Colonic mucosa (tissue), 4 donors: ENCODE data around the gene NCOA3. TPM values are rescaled to one million over a fixed set of nuclear protein-coding genes. Genes with fewer than 3 reads are reported as not detected.

Experiments
- DNase-seq: peaks from one replicate; pipeline ENCODE4 v3.0.0-alpha.2; 2020
- H3K27ac ChIP-seq: fragments of 200-600 bp; one replicate; pipeline ENCODE4 v1.8.0; 2021
- H3K27me3 ChIP-seq: fragments of 200-600 bp; one replicate; pipeline ENCODE4 v1.8.0; 2021
- H3K36me3 ChIP-seq: fragments of 200-600 bp; one replicate; pipeline ENCODE4 v1.8.0; 2021
- H3K4me1 ChIP-seq: fragments of 200-600 bp; one replicate; pipeline ENCODE4 v1.8.0; 2021; ENCODE audit warnings: mild to moderate bottlenecking
- H3K4me3 ChIP-seq: fragments of 200-600 bp; one replicate; pipeline ENCODE4 v1.8.0; 2021
- H3K9ac ChIP-seq, 2 donors: one replicate each; pipeline ENCODE4 v1.7.0; 2013; ENCODE audit warnings: control low read depth in 2 of 2, low read depth in 2 of 2, low read length in 2 of 2
- H3K9me3 ChIP-seq: fragments of 200-600 bp; one replicate; pipeline ENCODE4 v1.8.0; 2021
- intact Hi-C: fragments of 100-400 bp; cut with DNase I; formaldehyde crosslinking; loops from one replicate; pipeline ENCODE4 v1.14.1; 2022
- total RNA-seq, 2 donors: library from RNA; stranded (reverse); fragmentation: NEBNext Ultra II Directional in 1 of 2; extraction: Animal tissue kit (Norgen Biotek cat#: 25700) in 1 of 2; gene quantifications; one replicate each; pipeline ENCODE4 v1.2.1, GENCODE V29; 2021
- TF ChIP-seq, protein P1 (sequence below): fragments of 200-600 bp; IDR thresholded peaks from one replicate; pipeline ENCODE4 v1.8.0; 2022; ENCODE audit warnings: antibody characterized with exemption, mild to moderate bottlenecking
- donor health status: healthy.
- donor health status: DM: no; HTN: no; CAD: no.
- donor health status: DM: no; HTN: no; CAD: no.

NCOA3 gene
- total RNA-seq, 2 donors from 2014 or later: 17.1 to 24.2 TPM

DNA sequence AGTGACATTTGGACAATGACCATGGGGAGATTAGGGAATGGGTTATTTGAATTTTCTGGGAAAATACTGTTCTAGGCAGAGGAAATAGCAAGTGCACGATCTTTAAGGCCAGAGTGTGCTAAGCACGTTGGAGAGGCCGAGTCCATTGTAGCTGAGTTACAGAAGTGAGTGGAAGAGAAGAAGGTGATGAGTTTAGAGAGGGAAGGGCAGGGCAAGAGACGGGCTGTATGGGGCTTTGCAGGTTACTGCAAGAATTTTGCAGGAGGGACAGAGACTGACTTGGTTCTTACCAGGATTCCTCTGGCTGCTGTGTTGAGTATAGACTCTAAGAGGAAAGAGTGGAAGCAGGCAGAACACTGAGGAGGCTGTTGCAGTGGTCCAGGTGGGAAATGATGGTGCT lies 1.1 kb upstream of the NCOA3 start:
- Histone ChIP-seq H3K9me3 (no peaks in the 10 kb centered on the region), H3K27ac (peak overlapping the region; percentile 81), H3K9ac (no peak overlapping the region), H3K4me3 (no peak overlapping the region), H3K27me3 (no peaks in the 10 kb centered on the region), H3K36me3 (no peaks in the 10 kb centered on the region), H3K4me1 (no peaks in the 10 kb centered on the region)
- no peak for DNase-seq
- intact Hi-C loops: loop anchor here (10.0 kb wide), 2 partner anchors 74 to 124 kb away; no protein-coding TSS in a partner anchor
- TF ChIP-seq, protein P1, sequence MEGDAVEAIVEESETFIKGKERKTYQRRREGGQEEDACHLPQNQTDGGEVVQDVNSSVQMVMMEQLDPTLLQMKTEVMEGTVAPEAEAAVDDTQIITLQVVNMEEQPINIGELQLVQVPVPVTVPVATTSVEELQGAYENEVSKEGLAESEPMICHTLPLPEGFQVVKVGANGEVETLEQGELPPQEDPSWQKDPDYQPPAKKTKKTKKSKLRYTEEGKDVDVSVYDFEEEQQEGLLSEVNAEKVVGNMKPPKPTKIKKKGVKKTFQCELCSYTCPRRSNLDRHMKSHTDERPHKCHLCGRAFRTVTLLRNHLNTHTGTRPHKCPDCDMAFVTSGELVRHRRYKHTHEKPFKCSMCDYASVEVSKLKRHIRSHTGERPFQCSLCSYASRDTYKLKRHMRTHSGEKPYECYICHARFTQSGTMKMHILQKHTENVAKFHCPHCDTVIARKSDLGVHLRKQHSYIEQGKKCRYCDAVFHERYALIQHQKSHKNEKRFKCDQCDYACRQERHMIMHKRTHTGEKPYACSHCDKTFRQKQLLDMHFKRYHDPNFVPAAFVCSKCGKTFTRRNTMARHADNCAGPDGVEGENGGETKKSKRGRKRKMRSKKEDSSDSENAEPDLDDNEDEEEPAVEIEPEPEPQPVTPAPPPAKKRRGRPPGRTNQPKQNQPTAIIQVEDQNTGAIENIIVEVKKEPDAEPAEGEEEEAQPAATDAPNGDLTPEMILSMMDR: no peak

DNA sequence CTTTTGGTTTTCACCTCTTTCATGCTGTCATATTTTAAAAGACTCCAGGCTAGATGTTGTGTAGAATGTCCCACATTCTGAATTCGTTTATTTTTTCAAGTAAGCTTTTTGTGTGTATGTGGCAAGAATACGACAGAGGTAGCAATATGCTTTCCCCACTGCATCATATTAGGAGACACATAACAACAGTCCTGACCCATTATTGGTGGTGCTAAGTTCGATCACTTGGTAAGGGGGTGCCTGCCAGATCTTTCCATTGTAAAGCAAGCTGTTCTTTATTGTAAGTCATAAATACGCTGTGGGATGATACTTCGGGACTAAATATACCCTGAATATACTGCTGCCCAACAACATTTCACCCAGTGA lies 588 bp upstream of the NCOA3 start:
- intact Hi-C loops: loop anchor here (10.0 kb wide), 2 partner anchors 74 to 124 kb away; no protein-coding TSS in a partner anchor
- no peak for DNase-seq
- H3K9me3 ChIP-seq: no peaks in the 10 kb centered on the region
- no peaks in the 10 kb centered on the region for H3K27me3 ChIP-seq
- no peaks in the 10 kb centered on the region for H3K4me1 ChIP-seq
- TF ChIP-seq, protein P1: no peak
- peak overlapping the region; percentile 73 for H3K4me3 ChIP-seq
- H3K9ac ChIP-seq: peak overlapping the region; percentile 84 to 100
- H3K27ac ChIP-seq: peak overlapping the region; percentile 81
- H3K36me3 ChIP-seq: no peaks in the 10 kb centered on the region

DNA sequence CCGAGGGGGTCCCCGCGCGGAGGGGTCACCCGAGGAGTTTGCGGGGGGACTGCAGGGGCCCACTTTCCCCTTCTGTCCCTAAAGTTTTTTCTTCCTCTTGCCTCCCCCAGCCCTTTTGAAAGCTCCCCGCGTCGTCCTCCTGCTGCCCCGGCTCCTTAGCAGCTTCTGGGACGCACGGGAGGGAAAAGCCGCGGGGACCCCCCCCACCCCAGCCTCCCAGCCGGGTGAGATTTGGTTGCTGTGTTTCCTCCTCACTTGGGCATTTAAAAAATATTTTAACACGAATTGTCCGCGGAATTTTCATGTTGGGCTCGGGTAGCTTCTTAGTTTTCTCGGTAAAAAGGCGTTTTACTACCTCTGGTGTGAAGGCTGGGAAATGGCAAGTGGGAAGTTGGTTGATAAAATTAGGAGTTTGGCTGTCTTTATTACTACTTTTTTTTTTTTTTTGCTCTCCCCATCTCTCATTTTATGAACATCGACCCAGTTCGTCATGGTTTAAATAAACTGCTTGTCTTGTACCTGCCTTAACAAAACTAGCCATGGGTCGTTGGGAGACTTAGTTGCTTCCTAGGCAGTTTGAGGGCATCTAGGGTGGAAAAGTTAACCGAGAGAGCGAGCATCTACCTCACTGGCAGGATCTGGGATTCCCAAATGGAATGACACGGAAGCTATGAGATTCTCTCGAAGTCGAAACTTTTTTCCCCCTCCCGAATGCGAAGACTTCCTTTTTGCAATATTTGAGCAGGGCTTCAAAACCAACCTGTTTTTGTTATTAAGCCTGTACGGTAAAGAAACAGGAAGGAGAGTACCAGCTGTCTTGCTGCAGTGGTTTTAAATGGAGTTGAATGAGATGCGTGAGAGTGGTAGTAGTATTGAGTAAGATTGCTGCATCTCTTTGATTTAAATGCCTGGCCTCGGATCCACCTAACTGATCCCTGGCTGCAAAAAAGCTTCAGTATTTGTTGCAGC lies 868 bp downstream of the NCOA3 start:
- H3K27me3 ChIP-seq: no peaks in the 10 kb centered on the region
- H3K9me3 ChIP-seq: no peaks in the 10 kb centered on the region
- peak overlapping the region; percentile 81 for H3K27ac ChIP-seq
- intact Hi-C loops: loop anchor here (10.0 kb wide), 2 partner anchors 72 to 122 kb away; no protein-coding TSS in a partner anchor
- peak overlapping the region; percentile 84 to 100 for H3K9ac ChIP-seq
- peak overlapping the region; percentile 73 for H3K4me3 ChIP-seq
- H3K36me3 ChIP-seq: no peaks in the 10 kb centered on the region
- DNase-seq: peak; percentile 50
- TF ChIP-seq, protein P1: no peak
- H3K4me1 ChIP-seq: no peaks in the 10 kb centered on the region

DNA sequence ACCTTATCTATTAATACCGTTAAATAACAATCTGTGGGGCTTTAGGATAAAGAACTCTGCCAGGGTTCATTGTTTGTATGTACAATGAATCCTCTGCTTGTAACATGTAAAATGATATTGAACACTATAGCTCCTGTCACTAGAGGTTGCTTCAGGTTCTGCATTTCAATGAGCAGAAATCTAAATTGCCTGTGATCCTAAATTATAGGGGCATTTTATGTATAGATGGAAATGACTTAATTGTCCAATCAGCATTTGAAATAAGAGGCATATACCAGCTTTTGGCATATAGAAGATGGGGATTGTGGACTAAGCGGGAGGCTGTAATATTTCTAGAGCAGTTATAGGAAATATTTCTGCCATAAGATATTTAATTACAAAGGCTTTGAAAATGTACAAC lies 2.0 kb downstream of the NCOA3 start:
- Histone ChIP-seq H3K4me1 (no peaks in the 10 kb centered on the region), H3K9ac (no peak overlapping the region), H3K27ac (no peak overlapping the region), H3K27me3 (no peaks in the 10 kb centered on the region), H3K9me3 (no peaks in the 10 kb centered on the region), H3K36me3 (no peaks in the 10 kb centered on the region), H3K4me3 (no peak overlapping the region)
- intact Hi-C loops: loop anchor here (10.0 kb wide), 2 partner anchors 71 to 121 kb away; no protein-coding TSS in a partner anchor
- DNase-seq: no peak
- TF ChIP-seq, protein P1: no peak

DNA sequence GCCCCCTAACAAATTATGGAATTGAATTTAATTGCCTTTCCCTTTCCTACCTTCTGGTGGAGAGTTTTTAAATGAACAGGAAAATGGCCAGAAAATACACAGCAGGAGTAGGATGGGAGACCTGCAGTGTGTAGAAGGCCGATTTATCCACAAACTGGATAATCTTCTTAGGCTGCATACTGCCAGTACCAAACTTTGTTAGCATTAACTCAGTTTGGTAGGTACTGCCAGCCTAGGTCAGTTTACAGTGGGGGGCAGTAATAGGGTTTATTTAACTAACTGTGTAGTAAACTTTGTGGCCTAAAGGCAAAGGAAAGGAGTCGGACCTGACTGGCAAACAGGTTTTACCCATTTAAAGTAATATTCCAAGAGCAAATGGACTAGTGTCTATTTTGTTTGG lies 4.6 kb downstream of the NCOA3 start:
- DNase-seq: no peak
- H3K27me3 ChIP-seq: no peaks in the 10 kb centered on the region
- H3K9ac ChIP-seq: no peak overlapping the region
- TF ChIP-seq, protein P1: no peak
- no peaks in the 10 kb centered on the region for H3K36me3 ChIP-seq
- no peak overlapping the region for H3K4me3 ChIP-seq
- intact Hi-C loops: loop anchor here (10.0 kb wide), 2 partner anchors 68 to 118 kb away; no protein-coding TSS in a partner anchor
- H3K4me1 ChIP-seq: no peaks in the 10 kb centered on the region
- H3K27ac ChIP-seq: no peak overlapping the region
- no peaks in the 10 kb centered on the region for H3K9me3 ChIP-seq
